SK-N-SH (cell line): Measurements from ENCODE around the gene TRIOBP. TPM values are rescaled to one million over a fixed set of nuclear protein-coding genes. Genes with fewer than 3 reads are reported as not detected.
A peak's percentile ranks its signal among the peaks of the same experiment; 100 is the strongest.

Experiments used
- CHD2 ChIP-seq: fragments of 150-350 bp; IDR thresholded peaks from 2 replicates; pipeline ENCODE4 v1.6.1; 2018; ENCODE audit warnings: low read length; ENCODE audit not compliant: partially characterized antibody
- ELF1 ChIP-seq: IDR thresholded peaks from 2 replicates; pipeline ENCODE4 v1.4.0; 2012
- EP300 ChIP-seq, 2 experiments: IDR thresholded peaks; 2 replicates each; pipeline versions ENCODE4 v1.4.0 to v1.6.1; 2012; ENCODE audit warnings: borderline replicate concordance in 1 of 2, low read depth in 1 of 2, low read length in 1 of 2
- EZH2phosphoT487 ChIP-seq: fragments of 200-600 bp; sonication (generic); IDR thresholded peaks from 2 replicates; pipeline ENCODE4 v1.6.1; 2017; ENCODE audit warnings: low read depth, mixed run types, mild to moderate bottlenecking, antibody characterized with exemption, moderate library complexity, borderline replicate concordance
- FOSL2 ChIP-seq: IDR thresholded peaks from 2 replicates; pipeline ENCODE4 v1.4.0; 2012; ENCODE audit warnings: low read depth, mild to moderate bottlenecking, moderate library complexity, borderline replicate concordance
- FOXJ3 ChIP-seq: sonication (generic); formaldehyde crosslinking; IDR thresholded peaks from 2 replicates; pipeline ENCODE4 v1.5.1; 2020; ENCODE audit warnings: mild to moderate bottlenecking, missing genetic modification reagents
- FOXM1 ChIP-seq: IDR thresholded peaks from 2 replicates; pipeline ENCODE4 v1.4.0; 2012; ENCODE audit warnings: low read depth, mild to moderate bottlenecking
- GABPA ChIP-seq: IDR thresholded peaks from 2 replicates; pipeline ENCODE4 v1.4.0; 2012; ENCODE audit warnings: low read depth, mild to moderate bottlenecking
- GATA2 ChIP-seq: sonication (generic); formaldehyde crosslinking; IDR thresholded peaks from 2 replicates; pipeline ENCODE4 v1.5.0; 2020; ENCODE audit warnings: mild to moderate bottlenecking, missing genetic modification reagents
- JUND ChIP-seq: IDR thresholded peaks from 2 replicates; pipeline ENCODE4 v1.4.0; 2012
- MEF2A ChIP-seq: IDR thresholded peaks from 2 replicates; pipeline ENCODE4 v1.4.0; 2012; ENCODE audit warnings: low read depth, borderline replicate concordance
- MXI1 ChIP-seq: IDR thresholded peaks from 2 replicates; pipeline ENCODE4 v1.6.1; 2012; ENCODE audit warnings: mild to moderate bottlenecking, low read depth, low read length, improper control_type of control experiment
- NFIC ChIP-seq: IDR thresholded peaks from 2 replicates; pipeline ENCODE4 v1.4.0; 2012; ENCODE audit warnings: borderline replicate concordance
- POLR2AphosphoS5 ChIP-seq: IDR thresholded peaks from 2 replicates; pipeline ENCODE4 v1.6.1; 2012; ENCODE audit warnings: low read depth, low read length
- RAD21 ChIP-seq: IDR thresholded peaks from 2 replicates; pipeline ENCODE4 v1.6.1; 2012; ENCODE audit warnings: mild to moderate bottlenecking, low read length
- RCOR1 ChIP-seq: fragments of 150-350 bp; IDR thresholded peaks from 2 replicates; pipeline ENCODE4 v1.6.1; 2017; ENCODE audit warnings: antibody characterized with exemption, low read length
- RFX5 ChIP-seq: IDR thresholded peaks from 2 replicates; pipeline ENCODE4 v1.6.1; 2012; ENCODE audit warnings: mild to moderate bottlenecking, improper control_type of control experiment, low read length
- SIN3A ChIP-seq: IDR thresholded peaks from 2 replicates; pipeline ENCODE4 v1.6.1; 2012; ENCODE audit warnings: low read depth, mild to moderate bottlenecking, low read length, moderate library complexity, borderline replicate concordance
- SMC3 ChIP-seq: IDR thresholded peaks from 2 replicates; pipeline ENCODE4 v1.6.1; 2012; ENCODE audit warnings: low read depth, low read length, improper control_type of control experiment
- TAF1 ChIP-seq: IDR thresholded peaks from 2 replicates; pipeline ENCODE4 v1.6.1; 2012; ENCODE audit warnings: low read depth, mild to moderate bottlenecking, low read length, moderate library complexity, borderline replicate concordance
- TCF12 ChIP-seq: IDR thresholded peaks from 2 replicates; pipeline ENCODE4 v1.4.0; 2012
- TEAD4 ChIP-seq: IDR thresholded peaks from 2 replicates; pipeline ENCODE4 v1.4.0; 2012; ENCODE audit warnings: mild to moderate bottlenecking, borderline replicate concordance; ENCODE audit not compliant: insufficient read depth
- YY1 ChIP-seq: IDR thresholded peaks from 2 replicates; pipeline ENCODE4 v1.4.0; 2012; ENCODE audit warnings: low read depth, mild to moderate bottlenecking
- polyA plus RNA-seq, 3 experiments: library from polyadenylated mRNA; depleted of rRNA; stranded (reverse); fragments of >200 nt; gene quantifications; 2 replicates each; pipeline ENCODE4 v1.2.3, GENCODE V29; 2012
- TF ChIP-seq, protein P1 (sequence below): IDR thresholded peaks from 2 replicates; pipeline ENCODE4 v1.6.1; 2012; ENCODE audit warnings: mild to moderate bottlenecking, low read depth, low read length, moderate library complexity
- TF ChIP-seq, protein P2 (sequence below): fragments of 150-350 bp; IDR thresholded peaks from 2 replicates; pipeline ENCODE4 v1.6.1; 2017; ENCODE audit warnings: antibody characterized with exemption, low read length, low read depth, borderline replicate concordance
- TF ChIP-seq, protein P3 (sequence below): IDR thresholded peaks from 2 replicates; pipeline ENCODE4; 2012
- TF ChIP-seq, protein P4 (sequence below): fragments of 150-350 bp; IDR thresholded peaks from 2 replicates; pipeline ENCODE4 v1.6.1; 2016; ENCODE audit warnings: mild to moderate bottlenecking, low read depth, low read length
- TF ChIP-seq, protein P5 (sequence below): IDR thresholded peaks from 2 replicates; pipeline ENCODE4 v1.4.0; 2012; ENCODE audit warnings: low read depth

The TRIOBP gene
- polyA plus RNA-seq, 1 of the 3 experiments (the other 2 are of a cell fraction): 43.6 TPM

DNA sequence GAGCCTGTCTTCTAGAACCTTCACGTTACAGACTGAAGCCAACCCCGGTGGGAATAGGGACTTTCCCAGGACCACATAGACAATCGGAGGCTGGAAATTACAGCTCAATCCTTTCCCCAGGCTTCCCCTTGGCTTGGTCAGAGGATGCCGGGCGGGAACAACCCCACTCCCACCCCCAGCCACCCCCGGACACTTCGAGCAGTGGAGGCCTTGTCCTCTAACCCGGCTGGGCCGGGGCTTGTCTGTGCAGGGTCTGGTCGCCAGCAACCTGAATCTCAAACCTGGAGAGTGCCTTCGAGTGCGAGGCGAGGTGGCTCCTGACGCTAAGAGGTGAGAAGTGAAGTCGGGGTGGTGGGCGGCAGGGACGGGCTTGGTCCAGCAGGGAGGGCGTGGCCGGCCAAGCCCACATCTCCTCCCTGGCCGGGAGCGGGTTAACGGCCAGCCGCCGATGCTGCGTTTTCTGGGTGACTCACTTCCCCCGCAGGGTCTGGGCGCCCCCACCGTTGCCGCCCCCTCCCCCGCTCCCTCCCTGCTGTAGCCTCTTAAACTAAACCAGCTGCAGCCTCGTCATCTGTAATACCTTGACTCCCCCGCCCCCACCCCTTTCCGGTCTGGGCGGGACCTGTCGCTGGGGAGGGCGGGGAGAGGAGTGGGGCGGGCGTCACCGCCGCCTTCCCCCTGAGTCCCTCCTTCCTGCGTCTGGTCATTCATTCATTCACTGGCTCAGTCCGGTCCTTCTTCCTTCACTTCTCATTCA is 19.9 kb upstream of the TRIOBP start (continued):
- TF ChIP-seq, protein P1, sequence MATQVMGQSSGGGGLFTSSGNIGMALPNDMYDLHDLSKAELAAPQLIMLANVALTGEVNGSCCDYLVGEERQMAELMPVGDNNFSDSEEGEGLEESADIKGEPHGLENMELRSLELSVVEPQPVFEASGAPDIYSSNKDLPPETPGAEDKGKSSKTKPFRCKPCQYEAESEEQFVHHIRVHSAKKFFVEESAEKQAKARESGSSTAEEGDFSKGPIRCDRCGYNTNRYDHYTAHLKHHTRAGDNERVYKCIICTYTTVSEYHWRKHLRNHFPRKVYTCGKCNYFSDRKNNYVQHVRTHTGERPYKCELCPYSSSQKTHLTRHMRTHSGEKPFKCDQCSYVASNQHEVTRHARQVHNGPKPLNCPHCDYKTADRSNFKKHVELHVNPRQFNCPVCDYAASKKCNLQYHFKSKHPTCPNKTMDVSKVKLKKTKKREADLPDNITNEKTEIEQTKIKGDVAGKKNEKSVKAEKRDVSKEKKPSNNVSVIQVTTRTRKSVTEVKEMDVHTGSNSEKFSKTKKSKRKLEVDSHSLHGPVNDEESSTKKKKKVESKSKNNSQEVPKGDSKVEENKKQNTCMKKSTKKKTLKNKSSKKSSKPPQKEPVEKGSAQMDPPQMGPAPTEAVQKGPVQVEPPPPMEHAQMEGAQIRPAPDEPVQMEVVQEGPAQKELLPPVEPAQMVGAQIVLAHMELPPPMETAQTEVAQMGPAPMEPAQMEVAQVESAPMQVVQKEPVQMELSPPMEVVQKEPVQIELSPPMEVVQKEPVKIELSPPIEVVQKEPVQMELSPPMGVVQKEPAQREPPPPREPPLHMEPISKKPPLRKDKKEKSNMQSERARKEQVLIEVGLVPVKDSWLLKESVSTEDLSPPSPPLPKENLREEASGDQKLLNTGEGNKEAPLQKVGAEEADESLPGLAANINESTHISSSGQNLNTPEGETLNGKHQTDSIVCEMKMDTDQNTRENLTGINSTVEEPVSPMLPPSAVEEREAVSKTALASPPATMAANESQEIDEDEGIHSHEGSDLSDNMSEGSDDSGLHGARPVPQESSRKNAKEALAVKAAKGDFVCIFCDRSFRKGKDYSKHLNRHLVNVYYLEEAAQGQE: no peak; the same call in 1 of the 2 replicates
- TF ChIP-seq, protein P2, sequence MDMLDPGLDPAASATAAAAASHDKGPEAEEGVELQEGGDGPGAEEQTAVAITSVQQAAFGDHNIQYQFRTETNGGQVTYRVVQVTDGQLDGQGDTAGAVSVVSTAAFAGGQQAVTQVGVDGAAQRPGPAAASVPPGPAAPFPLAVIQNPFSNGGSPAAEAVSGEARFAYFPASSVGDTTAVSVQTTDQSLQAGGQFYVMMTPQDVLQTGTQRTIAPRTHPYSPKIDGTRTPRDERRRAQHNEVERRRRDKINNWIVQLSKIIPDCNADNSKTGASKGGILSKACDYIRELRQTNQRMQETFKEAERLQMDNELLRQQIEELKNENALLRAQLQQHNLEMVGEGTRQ: no peak
- TF ChIP-seq YY1 (peak; percentile 28; the same call in 1 of the 2 replicates), POLR2AphosphoS5 (peak; percentile 86), RFX5 (no peak; the same call in 1 of the 2 replicates), JUND (peak; percentile 84), FOXM1 (peak; percentile 68), GABPA (peak; percentile 57; the same call in 1 of the 2 replicates), EP300 (IDR thresholded peaks at IDR 0.05; ENCODE audit: borderline replicate concordance in 1 of 2, low read depth in 1 of 2, low read length in 1 of 2) (peak; percentile 49 to 84; a peak in 3 of 4 replicates), FOXJ3 (CRISPR knock-in tag) (no peak), TCF12 (peak; percentile 97), FOSL2 (peak; percentile 93), EZH2phosphoT487 (no peak), CHD2 (peak; percentile 83), RAD21 (no peak), SIN3A (peak; percentile 82; the same call in 1 of the 2 replicates), TEAD4 (peak; percentile 75; the same call in 1 of the 2 replicates), SMC3 (no peak), MEF2A (no peak), ELF1 (peak; percentile 51; the same call in 1 of the 2 replicates), GATA2 (CRISPR knock-in tag) (no peak), TAF1 (peak; percentile 56; the same call in 1 of the 2 replicates), NFIC (peak; percentile 65), MXI1 (peak; percentile 44; the same call in 1 of the 2 replicates), RCOR1 (no peak)
- TF ChIP-seq, protein P3, sequence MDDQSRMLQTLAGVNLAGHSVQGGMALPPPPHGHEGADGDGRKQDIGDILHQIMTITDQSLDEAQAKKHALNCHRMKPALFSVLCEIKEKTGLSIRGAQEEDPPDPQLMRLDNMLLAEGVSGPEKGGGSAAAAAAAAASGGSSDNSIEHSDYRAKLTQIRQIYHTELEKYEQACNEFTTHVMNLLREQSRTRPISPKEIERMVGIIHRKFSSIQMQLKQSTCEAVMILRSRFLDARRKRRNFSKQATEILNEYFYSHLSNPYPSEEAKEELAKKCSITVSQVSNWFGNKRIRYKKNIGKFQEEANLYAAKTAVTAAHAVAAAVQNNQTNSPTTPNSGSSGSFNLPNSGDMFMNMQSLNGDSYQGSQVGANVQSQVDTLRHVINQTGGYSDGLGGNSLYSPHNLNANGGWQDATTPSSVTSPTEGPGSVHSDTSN: peak; percentile 68
- TF ChIP-seq, protein P4, sequence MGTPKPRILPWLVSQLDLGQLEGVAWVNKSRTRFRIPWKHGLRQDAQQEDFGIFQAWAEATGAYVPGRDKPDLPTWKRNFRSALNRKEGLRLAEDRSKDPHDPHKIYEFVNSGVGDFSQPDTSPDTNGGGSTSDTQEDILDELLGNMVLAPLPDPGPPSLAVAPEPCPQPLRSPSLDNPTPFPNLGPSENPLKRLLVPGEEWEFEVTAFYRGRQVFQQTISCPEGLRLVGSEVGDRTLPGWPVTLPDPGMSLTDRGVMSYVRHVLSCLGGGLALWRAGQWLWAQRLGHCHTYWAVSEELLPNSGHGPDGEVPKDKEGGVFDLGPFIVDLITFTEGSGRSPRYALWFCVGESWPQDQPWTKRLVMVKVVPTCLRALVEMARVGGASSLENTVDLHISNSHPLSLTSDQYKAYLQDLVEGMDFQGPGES: no peak
- TF ChIP-seq, protein P5, sequence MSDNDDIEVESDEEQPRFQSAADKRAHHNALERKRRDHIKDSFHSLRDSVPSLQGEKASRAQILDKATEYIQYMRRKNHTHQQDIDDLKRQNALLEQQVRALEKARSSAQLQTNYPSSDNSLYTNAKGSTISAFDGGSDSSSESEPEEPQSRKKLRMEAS: peak; percentile 73
- TF ChIP-seq, all 33 proteins: peak for 19
